ENCODE results near the gene HOXA10.

Gene HOXA10

DNA sequence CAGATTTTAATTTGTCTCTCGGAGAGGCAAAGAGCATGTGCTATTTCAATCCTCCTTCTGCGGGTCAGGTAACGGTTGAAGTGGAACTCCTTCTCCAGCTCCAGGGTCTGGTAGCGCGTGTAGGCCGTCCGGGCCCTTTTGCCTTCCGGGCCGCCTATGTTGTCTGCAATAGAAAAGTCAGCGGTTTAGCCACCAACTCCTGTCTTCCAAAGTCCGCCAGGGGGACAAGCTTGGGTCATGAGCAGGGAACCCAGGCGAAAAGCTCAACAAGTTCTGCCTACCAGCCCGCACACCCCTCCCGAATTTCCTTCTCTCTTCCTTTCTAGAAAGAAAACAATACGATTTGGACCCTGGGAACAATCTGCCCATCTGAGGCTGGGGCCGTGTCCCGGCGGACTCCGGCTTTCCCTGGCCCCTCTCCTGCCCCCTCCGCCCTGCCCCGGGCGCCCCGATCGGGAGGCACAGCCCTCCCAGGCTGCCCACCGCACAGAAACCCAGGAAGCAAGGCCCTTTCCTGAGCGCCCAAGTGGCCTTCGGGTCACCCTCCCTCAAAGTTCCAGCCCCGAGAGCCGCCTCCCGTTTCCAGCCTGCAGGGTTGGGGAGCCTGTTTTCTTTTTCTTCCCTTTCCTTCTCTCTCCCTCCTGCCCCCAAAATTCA lies 32.1 kb downstream of the HOXA10 start:
- H3K4me3 ChIP-seq (replicated peaks; ENCODE audit: insufficient read depth, low read length) = peak overlapping the region; percentile 67
- DNase-seq (ENCODE audit: low read depth in 1 of 2, low spot score in 1 of 2) = no peak
- no peak for TF ChIP-seq GABPA (IDR thresholded peaks at IDR 0.05; ENCODE audit: low read depth)
- TF ChIP-seq SPI1 (IDR thresholded peaks at IDR 0.05; ENCODE audit: borderline replicate concordance, low read depth) = no peak
- TF ChIP-seq CTCF (IDR thresholded peaks at IDR 0.05; ENCODE audit: insufficient read depth, low read length) = no peak
- no peak for TF ChIP-seq REST (IDR thresholded peaks at IDR 0.05; ENCODE audit: insufficient replicate concordance, low read depth)
- TF ChIP-seq POLR2AphosphoS5 (IDR thresholded peaks at IDR 0.05; ENCODE audit: low read depth) = no peak
- no peak overlapping the region for H3K27ac ChIP-seq (replicated peaks)
- H3K27me3 ChIP-seq (ENCODE audit: insufficient read depth, poor library complexity, severe bottlenecking) = peaks cover 5% of the 10 kb centered on the region

GRCh38 chr7:27141137-27141922 lies 32.8 kb downstream of the HOXA10 start:
- no peak overlapping the region for H3K4me3 ChIP-seq (replicated peaks; ENCODE audit: insufficient read depth, low read length)

More at GRCh38 chr7:27141137-27141922, 32.8 kb downstream of the HOXA10 start:
- Histone ChIP-seq H3K27me3 (ENCODE audit: insufficient read depth, poor library complexity, severe bottlenecking) (peaks cover 3% of the 10 kb centered on the region), H3K27ac (replicated peaks) (no peak overlapping the region)
- DNase-seq (ENCODE audit: low read depth in 1 of 2, low spot score in 1 of 2) = no peak
- TF ChIP-seq REST (IDR thresholded peaks at IDR 0.05; ENCODE audit: insufficient replicate concordance, low read depth) (no peak), POLR2AphosphoS5 (IDR thresholded peaks at IDR 0.05; ENCODE audit: low read depth) (no peak), CTCF (IDR thresholded peaks at IDR 0.05; ENCODE audit: insufficient read depth, low read length) (no peak), GABPA (IDR thresholded peaks at IDR 0.05; ENCODE audit: low read depth) (no peak), SPI1 (IDR thresholded peaks at IDR 0.05; ENCODE audit: borderline replicate concordance, low read depth) (no peak)
